Activated T-helper 1 cell treated with anti-CD3 and anti-CD28 coated beads, Interleukin-2, amount 50 U/mL, for 16 hours (primary cell): ENCODE data around the gene CACNA1G.

Experiments used
- DNase-seq, 2 donors: peaks; one replicate each; pipeline ENCODE4 v3.0.0-alpha.2; 2020; ENCODE audit warnings: low read depth in 1 of 2, low spot score in 1 of 2

CACNA1G gene

GRCh38 chr17:50642722-50643656, 82.5 kb downstream of the CACNA1G start:
- DNase-seq: no peak

GRCh38 chr17:50645748-50646682, 85.5 kb downstream of the CACNA1G start:
- no peak for DNase-seq

GRCh38 chr17:50647187-50647586, 86.7 kb downstream of the CACNA1G start:
- DNase-seq: no peak

- DNase-seq: no peak
These were observed 88.8 kb downstream of the CACNA1G start for GRCh38 chr17:50649042-50649908.

GRCh38 chr17:50651661-50652060, 91.1 kb downstream of the CACNA1G start:
- DNase-seq: no peak

- no peak for DNase-seq
These were observed 93.2 kb downstream of the CACNA1G start for GRCh38 chr17:50653738-50654137.

- DNase-seq: no peak
These were observed 96.0 kb downstream of the CACNA1G start for GRCh38 chr17:50656509-50656908.

GRCh38 chr17:50657054-50657453, 96.5 kb downstream of the CACNA1G start:
- no peak for DNase-seq

- DNase-seq: no peak
These were observed 97.1 kb downstream of the CACNA1G start for GRCh38 chr17:50657627-50658026.

- no peak for DNase-seq
These were observed 98.1 kb downstream of the CACNA1G start for GRCh38 chr17:50658616-50659015.

- DNase-seq: no peak
These were observed 98.7 kb downstream of the CACNA1G start for GRCh38 chr17:50659179-50659578.

- DNase-seq: no peak
These were observed 99.7 kb downstream of the CACNA1G start for GRCh38 chr17:50660042-50660886.

GRCh38 chr17:50660887-50661345, 100.4 kb downstream of the CACNA1G start:
- DNase-seq: no peak

- DNase-seq: no peak
These were observed 100.8 kb downstream of the CACNA1G start for GRCh38 chr17:50661348-50661747.

GRCh38 chr17:50661795-50662391, 101.4 kb downstream of the CACNA1G start:
- DNase-seq: no peak

GRCh38 chr17:50662632-50663225, 102.2 kb downstream of the CACNA1G start:
- DNase-seq: no peak

GRCh38 chr17:50663812-50664374, 103.4 kb downstream of the CACNA1G start:
- no peak for DNase-seq

- no peak for DNase-seq
These were observed 104.4 kb downstream of the CACNA1G start for GRCh38 chr17:50664788-50665458.
